ENCODE data around the gene TRPC4AP.

TRPC4AP gene

GRCh38 chr20:34984756-34985261 lies 107.8 kb downstream of the TRPC4AP start:
- DNase-seq: no peak

- DNase-seq: no peak
Observed at GRCh38 chr20:34983995-34984735, 108.4 kb downstream of the TRPC4AP start.

GRCh38 chr20:34983089-34983820 lies 109.4 kb downstream of the TRPC4AP start:
- DNase-seq: no peak

GRCh38 chr20:34982270-34983088 lies 110.1 kb downstream of the TRPC4AP start:
- no peak for DNase-seq

GRCh38 chr20:34980543-34981233 lies 111.9 kb downstream of the TRPC4AP start:
- DNase-seq: no peak

- DNase-seq: no peak
Observed at GRCh38 chr20:34979366-34980153, 113.0 kb downstream of the TRPC4AP start.

GRCh38 chr20:34978092-34978744 lies 114.4 kb downstream of the TRPC4AP start:
- DNase-seq: no peak

GRCh38 chr20:34977365-34978091 lies 115.1 kb downstream of the TRPC4AP start:
- DNase-seq: no peak

- DNase-seq: no peak
Observed at GRCh38 chr20:34976286-34976685, 116.3 kb downstream of the TRPC4AP start.

- no peak for DNase-seq
Observed at GRCh38 chr20:34974246-34974645, 118.4 kb downstream of the TRPC4AP start.

- no peak for DNase-seq
Observed at GRCh38 chr20:34971561-34972235, 120.9 kb downstream of the TRPC4AP start.

GRCh38 chr20:34970846-34971560 lies 121.6 kb downstream of the TRPC4AP start:
- no peak for DNase-seq

GRCh38 chr20:34970193-34970840 lies 122.3 kb downstream of the TRPC4AP start:
- DNase-seq: no peak

GRCh38 chr20:34968042-34968775 lies 124.4 kb downstream of the TRPC4AP start:
- no peak for DNase-seq

GRCh38 chr20:34967421-34967820 lies 125.2 kb downstream of the TRPC4AP start:
- DNase-seq: no peak

- no peak for DNase-seq
Observed at GRCh38 chr20:34965051-34965450, 127.6 kb downstream of the TRPC4AP start.

GRCh38 chr20:34964486-34964885 lies 128.1 kb downstream of the TRPC4AP start:
- no peak for DNase-seq
